ENCODE data around the gene BMP2.

Gene BMP2

GRCh38 chr20:6768228-6769140 is 998 bp downstream of the BMP2 start:
- DNase-seq = peak; percentile 40

GRCh38 chr20:6769903-6770785 is 2.7 kb downstream of the BMP2 start:
- DNase-seq = peak; percentile 15

- DNase-seq = no peak
Observed at GRCh38 chr20:6770786-6771100, 3.3 kb downstream of the BMP2 start.

GRCh38 chr20:6780433-6781190 is 13.1 kb downstream of the BMP2 start:
- DNase-seq = no peak

GRCh38 chr20:6783752-6784151 is 16.3 kb downstream of the BMP2 start:
- DNase-seq = no peak

DNA sequence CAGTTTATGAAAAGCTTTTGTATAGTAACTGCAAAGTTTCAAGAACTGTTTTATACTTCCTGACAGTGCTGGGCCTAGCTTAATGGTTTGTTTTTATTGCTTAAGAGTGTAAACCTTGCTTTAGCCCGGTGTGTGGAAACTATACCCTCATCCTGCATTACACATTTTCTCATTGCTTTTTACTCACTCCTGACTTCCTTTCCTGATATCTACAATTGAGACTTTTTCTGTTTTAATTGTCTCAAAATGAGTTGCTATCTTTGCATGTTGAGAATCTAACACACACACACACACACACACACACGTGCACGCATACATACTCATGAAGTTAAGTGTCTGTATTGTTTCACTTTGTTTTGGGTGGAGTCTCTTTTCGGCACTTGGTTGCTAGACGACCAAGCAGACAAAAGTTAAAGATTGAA is 16.7 kb downstream of the BMP2 start:
- no peak for DNase-seq

DNA sequence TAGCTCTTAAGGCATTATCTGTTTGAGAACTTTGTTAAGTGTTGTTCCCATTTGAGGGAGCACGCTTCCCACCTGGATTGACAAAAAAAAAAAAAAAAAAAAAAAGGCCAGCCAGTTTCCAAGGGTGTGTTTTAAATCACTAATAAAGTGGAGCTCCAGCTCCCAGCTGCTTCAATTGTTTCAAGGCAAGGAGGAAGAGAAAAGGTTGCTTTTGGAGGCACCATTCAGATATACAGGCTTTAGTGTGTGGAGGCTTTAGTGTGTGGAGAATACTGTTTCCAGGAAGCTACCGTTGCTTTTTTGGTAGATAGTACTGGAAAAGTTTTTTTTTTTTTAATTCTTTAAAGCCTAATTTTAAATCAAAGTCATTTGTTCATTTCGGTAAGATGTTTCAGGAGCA is 17.3 kb downstream of the BMP2 start:
- DNase-seq = no peak

DNA sequence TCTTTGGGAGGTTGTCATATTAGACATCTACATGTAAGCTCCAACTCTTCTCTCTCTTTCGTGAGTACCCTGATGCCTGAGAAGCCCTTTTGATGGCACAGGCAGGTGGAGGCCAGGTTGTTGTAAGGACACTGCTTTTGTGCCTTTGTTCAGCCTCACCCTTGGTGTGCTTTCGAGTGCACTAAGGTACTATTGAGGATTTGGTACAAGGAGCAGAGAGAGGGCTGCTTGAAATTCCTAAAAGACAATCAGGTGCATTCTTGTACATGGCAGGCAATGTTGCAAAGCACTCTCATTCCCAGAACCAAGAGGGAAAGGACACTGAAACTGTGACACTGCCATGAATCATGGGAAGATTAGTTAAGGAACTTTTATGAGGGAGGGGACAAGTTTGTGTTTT is 19.1 kb downstream of the BMP2 start:
- DNase-seq = no peak

DNA sequence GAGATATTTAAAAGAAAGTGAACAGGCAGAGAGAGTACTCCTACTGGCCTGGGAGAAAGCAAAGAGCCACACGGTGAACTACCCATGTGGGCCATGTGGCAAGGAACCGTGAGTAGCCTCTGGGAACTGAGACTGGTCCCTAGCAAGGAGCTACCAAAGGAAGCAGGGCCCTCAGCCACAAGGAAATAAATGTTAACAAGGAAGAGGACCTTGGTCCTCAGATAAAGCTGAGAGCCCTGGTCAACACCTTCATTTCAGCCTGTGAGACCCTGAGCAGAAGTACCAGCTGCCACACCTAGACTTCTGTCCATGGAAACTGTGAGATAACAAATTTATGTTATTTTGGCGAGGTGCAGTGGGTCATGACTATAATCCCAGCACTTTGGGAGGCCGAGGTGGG is 25.3 kb downstream of the BMP2 start:
- DNase-seq = no peak

GRCh38 chr20:6802227-6802626 is 34.7 kb downstream of the BMP2 start:
- no peak for DNase-seq

- DNase-seq = no peak
Observed at GRCh38 chr20:6806275-6806674, 38.8 kb downstream of the BMP2 start.

DNA sequence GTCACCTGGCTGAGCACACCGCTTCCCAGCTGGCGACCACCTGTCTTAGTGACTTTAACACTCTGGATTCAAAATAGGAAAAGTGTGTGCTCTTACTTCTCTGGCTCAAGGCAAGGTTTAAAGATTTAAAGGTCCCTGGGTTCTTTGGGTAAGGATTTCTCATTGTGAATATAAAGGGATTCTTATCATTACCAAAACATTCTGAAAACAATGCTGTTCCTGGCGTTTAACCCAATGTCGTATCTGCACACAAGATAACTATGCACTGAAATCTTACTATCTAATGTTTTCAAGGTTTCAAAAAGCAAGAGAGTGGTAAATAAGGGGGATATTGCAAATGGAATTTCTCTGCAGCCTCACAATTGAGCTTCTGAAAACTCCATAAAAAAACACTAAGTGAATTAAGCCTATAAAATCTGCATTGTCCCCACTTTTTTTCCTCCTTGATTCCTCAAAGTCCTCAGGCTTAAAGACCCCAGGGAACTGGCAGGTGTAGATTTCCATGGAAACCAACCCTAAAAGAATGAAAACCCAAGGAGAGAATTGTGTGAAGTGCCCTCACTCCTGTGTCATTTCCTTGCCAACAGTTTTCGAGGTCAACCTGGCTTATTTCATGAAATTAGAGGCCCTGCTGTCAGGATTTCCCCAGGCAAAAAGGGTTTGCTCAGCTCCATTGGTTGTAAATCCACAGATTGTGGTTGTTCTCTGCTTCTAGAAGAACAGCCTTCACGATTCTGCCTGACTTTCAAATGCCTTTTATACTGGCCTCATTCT is 44.0 kb downstream of the BMP2 start:
- no peak for DNase-seq

GRCh38 chr20:6812530-6812929 is 45.0 kb downstream of the BMP2 start:
- no peak for DNase-seq

- DNase-seq = no peak
Observed at GRCh38 chr20:6814945-6815344, 47.5 kb downstream of the BMP2 start.

DNA sequence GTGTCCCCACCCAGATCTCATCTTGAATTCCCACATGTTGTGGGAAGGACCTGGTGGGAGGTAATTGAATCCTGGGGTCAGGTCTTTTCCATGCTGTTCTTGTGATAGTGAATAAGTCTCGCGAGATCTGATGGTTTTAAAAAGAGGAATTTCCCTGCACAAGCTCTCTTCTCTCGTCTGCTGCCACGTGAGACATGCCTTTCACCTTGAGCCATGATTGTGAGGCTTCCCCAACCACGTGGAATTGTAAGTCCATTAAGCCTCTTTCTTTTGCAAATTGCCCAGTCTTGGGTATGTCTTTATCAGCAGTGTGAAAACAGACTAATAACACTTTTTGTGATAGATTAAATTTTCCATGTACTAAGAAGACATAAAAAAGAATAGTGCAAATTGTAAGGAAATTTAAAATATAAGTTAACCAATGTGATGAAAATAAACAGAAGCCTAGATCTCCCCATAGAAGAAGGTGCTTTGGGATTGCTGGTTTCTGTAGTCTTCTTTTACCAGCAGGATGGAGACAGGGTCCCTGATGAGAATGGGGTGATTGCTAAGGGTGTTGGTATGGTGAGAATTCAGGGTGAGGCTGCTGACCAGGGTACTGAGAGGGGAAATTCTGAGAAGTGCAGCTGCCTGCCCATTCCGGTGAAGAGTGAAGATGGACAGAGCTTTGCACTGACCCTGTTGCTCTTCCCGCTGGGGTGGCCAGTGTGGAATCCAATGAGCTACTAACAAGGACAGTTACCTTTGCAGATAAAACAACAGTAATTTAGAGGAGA is 50.7 kb downstream of the BMP2 start:
- no peak for DNase-seq

- no peak for DNase-seq
Observed at GRCh38 chr20:6819599-6819998, 52.1 kb downstream of the BMP2 start.

DNA sequence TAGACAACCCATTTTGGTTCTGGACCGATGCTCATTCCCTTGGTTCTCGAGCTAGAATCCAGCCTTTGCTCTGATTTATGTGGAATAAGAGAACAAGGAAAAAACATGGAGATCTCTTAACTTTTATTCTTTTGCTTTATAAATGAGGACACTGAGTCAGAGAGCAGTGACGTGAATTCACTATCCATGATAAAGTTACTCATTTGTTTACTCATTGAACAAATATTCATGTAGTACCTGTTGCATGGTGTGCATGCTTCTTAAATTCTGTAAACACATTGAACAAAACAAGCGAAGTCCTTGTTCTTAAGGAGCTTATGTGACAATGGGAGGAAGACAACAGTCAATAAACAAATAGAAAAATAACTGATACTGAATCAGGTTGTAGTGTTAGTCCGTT is 56.9 kb downstream of the BMP2 start:
- DNase-seq = no peak

GRCh38 chr20:6827472-6827871 is 60.0 kb downstream of the BMP2 start:
- no peak for DNase-seq

- DNase-seq = no peak
Observed at GRCh38 chr20:6828794-6829423, 61.4 kb downstream of the BMP2 start.

GRCh38 chr20:6829510-6830116 is 62.1 kb downstream of the BMP2 start:
- DNase-seq = no peak

All from 8988T (cell line).